Fibroblast of lung (primary cell): ENCODE measurements around the gene MYPOP. TPM values are rescaled to one million over a fixed set of nuclear protein-coding genes. Genes with fewer than 3 reads are reported as not detected.

Experiments used
- DNase-seq, 2 donors: peaks; one replicate each; pipeline versions ENCODE4 v3.0.0 to v3.0.0-alpha.2; 2010; ENCODE audit warnings: low read depth in 2 of 2
- H2AFZ ChIP-seq: 2 replicates; pipeline ENCODE4 v1.5.1; 2012; ENCODE audit warnings: low read length, control low read depth, inconsistent platforms
- H3K27ac ChIP-seq: 2 replicates; pipeline ENCODE4 v1.5.1; 2011; ENCODE audit warnings: low read length, control low read depth; ENCODE audit not compliant: insufficient read depth
- H3K27me3 ChIP-seq: 2 replicates; pipeline ENCODE4 v1.5.1; 2011; ENCODE audit warnings: mild to moderate bottlenecking, low read length; ENCODE audit not compliant: control insufficient read depth, insufficient read depth
- H3K36me3 ChIP-seq: 2 replicates; pipeline ENCODE4 v1.5.1; 2011; ENCODE audit warnings: low read length; ENCODE audit not compliant: control insufficient read depth, insufficient read depth
- H3K4me1 ChIP-seq: 2 replicates; pipeline ENCODE4 v1.5.1; 2011; ENCODE audit warnings: low read length; ENCODE audit not compliant: control insufficient read depth, insufficient read depth; ENCODE audit errors: extremely low read depth
- H3K4me2 ChIP-seq: 2 replicates; pipeline ENCODE4 v1.5.1; 2011; ENCODE audit warnings: low read length, control low read depth; ENCODE audit not compliant: insufficient read depth; ENCODE audit errors: extremely low read depth
- H3K4me3 ChIP-seq, 4 experiments: fragments of 200-600 bp in 1 of 4; sonication (generic) in 1 of 4; replicated peaks in 1 of 4; 2 replicates each; pipeline ENCODE4 v1.5.1; 2011 to 2016; ENCODE audit warnings: low read length in 4 of 4, low read depth in 3 of 4, mild to moderate bottlenecking in 3 of 4, control low read depth in 2 of 4, inconsistent platforms in 1 of 4, mixed read lengths in 1 of 4; ENCODE audit not compliant: insufficient read depth in 1 of 4; ENCODE audit errors: control extremely low read depth in 1 of 4
- H3K79me2 ChIP-seq: 2 replicates; pipeline ENCODE4 v1.5.1; 2012; ENCODE audit warnings: mild to moderate bottlenecking, low read length, inconsistent platforms; ENCODE audit not compliant: control insufficient read depth, insufficient read depth
- H3K9ac ChIP-seq: 2 replicates; pipeline ENCODE4 v1.5.1; 2011; ENCODE audit warnings: mild to moderate bottlenecking, low read length, control low read depth; ENCODE audit not compliant: insufficient read depth
- H3K9me3 ChIP-seq: 2 replicates; pipeline ENCODE4 v1.5.1; 2012; ENCODE audit warnings: low read depth, low read length; ENCODE audit not compliant: control insufficient read depth, insufficient read depth
- H4K20me1 ChIP-seq: 2 replicates; pipeline ENCODE4 v1.5.1; 2011; ENCODE audit warnings: low read length; ENCODE audit not compliant: control insufficient read depth, insufficient read depth; ENCODE audit errors: extremely low read depth
- EZH2 ChIP-seq: IDR thresholded peaks from 2 replicates; pipeline ENCODE4 v1.5.1; 2012; ENCODE audit warnings: low read length, control low read depth, mild to moderate bottlenecking; ENCODE audit errors: missing control alignments
- polyA plus RNA-seq, 2 donors: library from polyadenylated mRNA; depleted of rRNA in 1 of 2; stranded (reverse) in 1 of 2; unstranded in 1 of 2; fragments of >200 nt; gene quantifications; 2 replicates each; pipeline ENCODE4 v1.2.1, GENCODE V29; 2011 to 2012; ENCODE audit warnings: missing spikeins in 1 of 2
- total RNA-seq: library from RNA; depleted of rRNA; stranded (reverse); fragments of >200 nt; gene quantifications from 2 replicates; pipeline ENCODE4 v1.2.1, GENCODE V29; 2014
- TF ChIP-seq, protein P1 (sequence below), 2 donors: IDR thresholded peaks in 1 of 2; conservative IDR thresholded peaks in 1 of 2; 1 replicate in 1 of 2; 2 replicates in 1 of 2; pipeline ENCODE4 v1.5.1; 2011 to 2012; ENCODE audit warnings: low read length in 2 of 2, control low read depth in 1 of 2, inconsistent platforms in 1 of 2, low read depth in 1 of 2, mild to moderate bottlenecking in 1 of 2

Gene MYPOP
- total and polyA plus RNA-seq, 2 donors (not counting 1 experiment from before 2014, with no cell fraction given) = 0.81 to 1.3 TPM

DNA sequence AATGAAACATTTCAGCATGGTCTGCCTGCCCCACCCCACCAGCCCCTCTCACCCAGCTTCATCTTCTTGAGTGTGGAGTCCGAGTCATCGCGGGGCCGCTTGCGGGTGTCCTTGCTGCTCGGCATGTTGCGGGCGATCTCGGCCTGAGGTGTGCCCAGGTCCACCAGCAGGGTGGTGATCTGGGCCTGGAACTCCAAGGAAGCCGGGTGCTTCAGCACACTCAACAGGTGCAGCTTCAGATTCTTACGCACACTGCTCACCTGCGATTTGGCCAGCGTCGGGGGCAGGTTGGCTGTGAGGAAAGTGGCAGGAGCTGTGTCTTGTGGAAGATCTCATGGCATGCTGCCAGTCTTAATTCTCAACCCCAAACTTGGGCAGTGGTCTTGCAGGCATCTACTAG is 60.2 kb downstream of the MYPOP start:
- Histone ChIP-seq H3K79me2 (no peaks in the 10 kb centered on the region), H3K36me3 (peaks cover 20% of the 10 kb centered on the region), H3K9me3 (no peaks in the 10 kb centered on the region), H3K4me2 (no peak overlapping the region), H3K4me3 (no peak overlapping the region), H3K9ac (no peak overlapping the region), H3K4me1 (no peaks in the 10 kb centered on the region), H3K27me3 (no peaks in the 10 kb centered on the region), H4K20me1 (no peaks in the 10 kb centered on the region), H2AFZ (no peak overlapping the region), H3K27ac (no peak overlapping the region)
- DNase-seq = no peak
- TF ChIP-seq, protein P1, sequence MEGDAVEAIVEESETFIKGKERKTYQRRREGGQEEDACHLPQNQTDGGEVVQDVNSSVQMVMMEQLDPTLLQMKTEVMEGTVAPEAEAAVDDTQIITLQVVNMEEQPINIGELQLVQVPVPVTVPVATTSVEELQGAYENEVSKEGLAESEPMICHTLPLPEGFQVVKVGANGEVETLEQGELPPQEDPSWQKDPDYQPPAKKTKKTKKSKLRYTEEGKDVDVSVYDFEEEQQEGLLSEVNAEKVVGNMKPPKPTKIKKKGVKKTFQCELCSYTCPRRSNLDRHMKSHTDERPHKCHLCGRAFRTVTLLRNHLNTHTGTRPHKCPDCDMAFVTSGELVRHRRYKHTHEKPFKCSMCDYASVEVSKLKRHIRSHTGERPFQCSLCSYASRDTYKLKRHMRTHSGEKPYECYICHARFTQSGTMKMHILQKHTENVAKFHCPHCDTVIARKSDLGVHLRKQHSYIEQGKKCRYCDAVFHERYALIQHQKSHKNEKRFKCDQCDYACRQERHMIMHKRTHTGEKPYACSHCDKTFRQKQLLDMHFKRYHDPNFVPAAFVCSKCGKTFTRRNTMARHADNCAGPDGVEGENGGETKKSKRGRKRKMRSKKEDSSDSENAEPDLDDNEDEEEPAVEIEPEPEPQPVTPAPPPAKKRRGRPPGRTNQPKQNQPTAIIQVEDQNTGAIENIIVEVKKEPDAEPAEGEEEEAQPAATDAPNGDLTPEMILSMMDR (conservative IDR thresholded peaks at IDR 0.05 in 1 of 2, IDR thresholded peaks at IDR 0.05 in 1 of 2; ENCODE audit: low read depth in 1 of 2, low read length in 2 of 2) = no peak
- TF ChIP-seq EZH2 = no peak

Other genes starting within 250 kb of the MYPOP start
- not detected in 2 replicates for gene GIPR, start 234.4 kb downstream of the MYPOP start, total RNA-seq
- 0.05 and 0.25 TPM in 2 replicates for gene GIPR, start 234.4 kb downstream of the MYPOP start, polyA plus RNA-seq
- 361 and 362 TPM in 2 replicates for gene SNRPD2, start 210.7 kb downstream of the MYPOP start, total RNA-seq
- 440 and 635 TPM in 2 replicates for gene SNRPD2, start 210.7 kb downstream of the MYPOP start, polyA plus RNA-seq
- 4.9 and 9.4 TPM in 2 replicates for gene QPCTL, start 209.9 kb downstream of the MYPOP start, total RNA-seq
- gene QPCTL, start 209.9 kb downstream of the MYPOP start, polyA plus RNA-seq = 4.6 and 5.8 TPM in 2 replicates
- 3.1 and 3.3 TPM in 2 replicates for gene FBXO46, start 171.7 kb downstream of the MYPOP start, total RNA-seq
- gene FBXO46, start 171.7 kb downstream of the MYPOP start, polyA plus RNA-seq = 1.6 and 2.0 TPM in 2 replicates
- gene MEIOSIN, start 169.2 kb downstream of the MYPOP start, total RNA-seq = not detected in 2 replicates
- not detected in 2 replicates for gene MEIOSIN, start 169.2 kb downstream of the MYPOP start, polyA plus RNA-seq
- gene SIX5, start 133.4 kb downstream of the MYPOP start, total RNA-seq = 10.7 and 11.6 TPM in 2 replicates
- gene SIX5, start 133.4 kb downstream of the MYPOP start, polyA plus RNA-seq = 3.4 and 3.7 TPM in 2 replicates
- gene DMPK, start 120.1 kb downstream of the MYPOP start, total RNA-seq = 44.9 and 115 TPM in 2 replicates
- 28.8 and 54.7 TPM in 2 replicates for gene DMPK, start 120.1 kb downstream of the MYPOP start, polyA plus RNA-seq
- 24.4 and 33.5 TPM in 2 replicates for gene DMWD, start 109.8 kb downstream of the MYPOP start, total RNA-seq
- 18.1 and 18.7 TPM in 2 replicates for gene DMWD, start 109.8 kb downstream of the MYPOP start, polyA plus RNA-seq
- 0.17 TPM in 1 of 2 replicates, not detected in the other for gene RSPH6A, start 87.3 kb downstream of the MYPOP start, total RNA-seq
- not detected in 2 replicates for gene RSPH6A, start 87.3 kb downstream of the MYPOP start, polyA plus RNA-seq
- gene SYMPK, start 39.5 kb downstream of the MYPOP start, total RNA-seq = 22.3 and 32.2 TPM in 2 replicates
- 48.2 and 48.3 TPM in 2 replicates for gene SYMPK, start 39.5 kb downstream of the MYPOP start, polyA plus RNA-seq
- not detected in 2 replicates for gene FOXA3, start 38.3 kb downstream of the MYPOP start, total RNA-seq
- gene FOXA3, start 38.3 kb downstream of the MYPOP start, polyA plus RNA-seq = not detected in 2 replicates
- gene IRF2BP1, start 16.5 kb downstream of the MYPOP start, total RNA-seq = 22.9 and 23.1 TPM in 2 replicates
- gene IRF2BP1, start 16.5 kb downstream of the MYPOP start, polyA plus RNA-seq = 3.6 and 4.0 TPM in 2 replicates
- not detected in 2 replicates for gene NANOS2, start 12.2 kb upstream of the MYPOP start, total RNA-seq
- not detected in 2 replicates for gene NANOS2, start 12.2 kb upstream of the MYPOP start, polyA plus RNA-seq
- not detected in 2 replicates for gene NOVA2, start 71.3 kb upstream of the MYPOP start, total RNA-seq
- 0.01 and 0.03 TPM in 2 replicates for gene NOVA2, start 71.3 kb upstream of the MYPOP start, polyA plus RNA-seq
- gene CCDC61, start 92.9 kb upstream of the MYPOP start, total RNA-seq = 5.6 and 8.9 TPM in 2 replicates
- 4.5 and 5.0 TPM in 2 replicates for gene CCDC61, start 92.9 kb upstream of the MYPOP start, polyA plus RNA-seq
- not detected in 2 replicates for gene PGLYRP1, start 120.4 kb upstream of the MYPOP start, total RNA-seq
- gene PGLYRP1, start 120.4 kb upstream of the MYPOP start, polyA plus RNA-seq = not detected in 2 replicates
- gene IGFL4, start 138.4 kb upstream of the MYPOP start, total RNA-seq = not detected in 2 replicates
- gene IGFL4, start 138.4 kb upstream of the MYPOP start, polyA plus RNA-seq = not detected in 2 replicates
- not detected in 2 replicates for gene IGFL3, start 222.1 kb upstream of the MYPOP start, total RNA-seq
- gene IGFL3, start 222.1 kb upstream of the MYPOP start, polyA plus RNA-seq = not detected in 2 replicates
- gene IGFL2, start 245.6 kb upstream of the MYPOP start, total RNA-seq = not detected in 2 replicates
- gene IGFL2, start 245.6 kb upstream of the MYPOP start, polyA plus RNA-seq = not detected in 2 replicates